HG03139 (cell line): Measurements from ENCODE around the gene ERC2.

Experiments
- ATAC-seq: cut with Tn5 transposase; IDR thresholded peaks from one replicate; pipeline ENCODE4 v1.9.1; 2021; ENCODE audit not compliant: unreplicated experiment

The ERC2 gene

GRCh38 chr3:55469957-55470526, 998.2 kb downstream of the ERC2 start:
- ATAC-seq: no peak

GRCh38 chr3:55468251-55468650, 1000.0 kb downstream of the ERC2 start:
- ATAC-seq: no peak

- ATAC-seq: no peak
Measured at GRCh38 chr3:55467099-55467498, 1001.2 kb downstream of the ERC2 start.

GRCh38 chr3:55466526-55466925, 1001.7 kb downstream of the ERC2 start:
- no peak for ATAC-seq

- no peak for ATAC-seq
Measured at GRCh38 chr3:55461896-55462295, 1006.4 kb downstream of the ERC2 start.

GRCh38 chr3:55459838-55460237, 1008.4 kb downstream of the ERC2 start:
- ATAC-seq: no peak
